GM12875 (cell line): ENCODE measurements around the gene TLE3.

Experiments used
- H3K4me3 ChIP-seq: one replicate; pipeline ENCODE4 v1.5.1; 2011; ENCODE audit warnings: low read depth, low read length, control low read depth
- CTCF ChIP-seq: IDR thresholded peaks from 2 replicates; pipeline ENCODE4 v1.5.1; 2011; ENCODE audit warnings: low read depth, mild to moderate bottlenecking, control low read depth, inconsistent platforms, low read length, moderate library complexity, borderline replicate concordance; ENCODE audit not compliant: insufficient read depth

Gene TLE3

GRCh38 chr15:70030851-70031250, 66.9 kb downstream of the TLE3 start:
- TF ChIP-seq CTCF = no peak
- H3K4me3 ChIP-seq = no peak overlapping the region

GRCh38 chr15:70029297-70029701, 68.4 kb downstream of the TLE3 start:
- H3K4me3 ChIP-seq = no peak overlapping the region
- TF ChIP-seq CTCF = no peak

DNA sequence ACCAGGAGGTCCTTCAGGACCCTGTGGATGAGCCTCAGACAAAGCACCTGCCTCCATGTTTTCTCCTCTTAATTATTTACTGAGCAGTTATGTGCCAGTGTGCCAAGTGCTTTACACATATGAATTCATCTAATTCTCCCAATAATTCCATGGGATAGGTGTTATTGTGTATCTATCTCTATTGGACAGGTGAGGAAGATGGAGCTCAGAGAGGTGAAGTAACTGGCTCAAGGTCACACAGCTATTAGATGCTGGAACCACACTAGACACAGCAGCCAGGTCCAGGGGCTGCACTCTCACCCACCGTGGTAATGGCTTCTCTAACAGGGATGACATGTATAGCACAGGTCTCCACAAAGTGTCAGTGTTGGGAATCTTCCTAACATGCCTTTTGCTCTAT, 70.2 kb downstream of the TLE3 start:
- H3K4me3 ChIP-seq = no peak overlapping the region
- no peak for TF ChIP-seq CTCF

GRCh38 chr15:70026991-70027390, 70.7 kb downstream of the TLE3 start:
- TF ChIP-seq CTCF = no peak
- H3K4me3 ChIP-seq = no peak overlapping the region

DNA sequence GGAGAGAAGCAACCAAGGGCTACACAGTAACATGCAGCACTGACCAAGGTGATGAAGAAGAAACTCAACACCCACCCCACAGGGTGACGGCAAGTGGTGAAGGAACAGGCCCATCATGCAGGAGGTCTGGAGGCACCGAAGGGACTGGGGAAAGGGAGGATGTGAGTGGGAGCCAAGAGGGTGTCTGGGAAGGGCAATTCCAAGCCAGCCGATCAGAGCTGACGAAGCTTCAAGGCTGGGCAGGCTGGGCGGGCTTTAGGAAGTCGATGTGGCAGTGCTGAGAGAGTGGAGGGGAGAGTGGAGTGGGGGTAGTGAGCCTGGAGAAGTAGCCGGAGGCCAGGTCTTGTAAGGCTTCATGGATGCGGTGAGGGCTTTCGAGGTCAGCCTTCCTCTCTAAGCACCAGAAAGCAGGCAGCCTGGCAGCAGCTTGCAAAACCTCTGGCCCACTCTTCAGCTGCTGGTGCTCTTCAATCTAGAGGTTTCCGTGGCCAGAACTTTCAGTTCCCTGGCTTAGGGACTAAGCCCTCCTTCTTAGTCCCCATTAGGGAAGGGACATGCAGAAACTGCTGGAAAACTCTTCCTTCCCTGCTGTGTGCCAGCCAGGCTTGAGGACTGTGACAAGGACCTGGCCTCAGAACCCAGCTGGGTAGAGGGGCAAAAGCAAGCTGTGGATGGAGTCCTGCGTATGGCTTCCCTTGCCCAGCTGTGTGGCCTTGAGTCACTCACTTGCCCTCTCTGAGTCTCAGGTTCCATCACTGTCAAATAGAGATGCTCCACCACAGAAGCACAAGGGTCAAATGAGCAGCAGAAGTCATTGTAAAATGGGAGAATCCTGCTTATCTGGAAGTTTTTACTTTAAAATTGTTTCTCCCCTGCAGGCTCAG, 72.1 kb downstream of the TLE3 start:
- no peak for TF ChIP-seq CTCF
- H3K4me3 ChIP-seq = no peak overlapping the region

DNA sequence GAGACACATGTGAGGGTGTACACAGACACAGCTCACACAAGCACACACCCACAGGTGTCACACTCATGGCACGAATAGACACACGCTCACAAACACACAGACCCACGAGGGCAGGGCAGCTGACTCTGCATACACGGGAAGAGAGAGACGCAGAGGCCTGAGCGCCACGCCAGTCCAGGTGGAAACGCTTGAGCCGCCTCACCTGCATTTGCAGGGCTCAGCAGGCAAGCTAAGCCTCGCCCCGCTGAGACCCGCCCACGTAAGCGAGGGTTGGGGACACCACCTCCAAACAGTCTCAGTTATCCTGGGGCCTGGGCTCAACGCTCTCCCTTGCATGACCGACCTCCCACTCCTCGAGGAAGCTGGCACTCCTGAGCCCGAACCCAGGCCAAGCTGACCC, 73.2 kb downstream of the TLE3 start:
- TF ChIP-seq CTCF = no peak
- H3K4me3 ChIP-seq = no peak overlapping the region

GRCh38 chr15:70023769-70024491, 73.8 kb downstream of the TLE3 start:
- no peak overlapping the region for H3K4me3 ChIP-seq
- TF ChIP-seq CTCF = no peak
